DOHH2 (cell line): ENCODE results near the gene EEA1.

ENCODE experiments used
- H3F3A ChIP-seq: fragments of 200-600 bp; sonication (generic), shearing (Covaris generic); 2 replicates; pipeline ENCODE4 v1.6.0; 2016; ENCODE audit warnings: antibody characterized with exemption, mild to moderate bottlenecking; ENCODE audit not compliant: control insufficient read depth, insufficient read depth
- H3K27ac ChIP-seq: fragments of 200-600 bp; sonication (generic); 2 replicates; pipeline ENCODE4 v1.5.1; 2014; ENCODE audit warnings: low read depth, mild to moderate bottlenecking, low read length, moderate library complexity
- H3K27me3 ChIP-seq: fragments of 200-600 bp; sonication (generic); 2 replicates; pipeline ENCODE4 v1.6.1; 2014; ENCODE audit warnings: mild to moderate bottlenecking, low read length, mixed read lengths; ENCODE audit not compliant: control insufficient read depth
- H3K36me3 ChIP-seq: fragments of 200-600 bp; sonication (generic); 2 replicates; pipeline ENCODE4 v1.6.1; 2014; ENCODE audit warnings: mild to moderate bottlenecking, low read length, moderate library complexity, mixed read lengths; ENCODE audit not compliant: control insufficient read depth
- H3K4me1 ChIP-seq: fragments of 200-600 bp; sonication (generic); 2 replicates; pipeline ENCODE4 v1.6.1; 2014; ENCODE audit warnings: mild to moderate bottlenecking, low read length, mixed read lengths; ENCODE audit not compliant: control insufficient read depth
- H3K4me2 ChIP-seq: fragments of 200-600 bp; sonication (generic); 2 replicates; pipeline ENCODE4 v1.6.0; 2014; ENCODE audit warnings: mild to moderate bottlenecking, low read length, moderate library complexity
- H3K4me3 ChIP-seq: fragments of 200-600 bp; sonication (generic); 2 replicates; pipeline ENCODE4 v1.5.1; 2014; ENCODE audit warnings: mild to moderate bottlenecking, low read length, mixed read lengths
- H3K79me2 ChIP-seq: fragments of 200-600 bp; sonication (generic); 2 replicates; pipeline ENCODE4 v1.6.1; 2014; ENCODE audit warnings: mild to moderate bottlenecking, low read length, mixed read lengths; ENCODE audit not compliant: control insufficient read depth
- H3K9me2 ChIP-seq: fragments of 200-600 bp; sonication (generic); replicated peaks from 2 replicates; pipeline ENCODE4 v1.6.1; 2014; ENCODE audit warnings: mild to moderate bottlenecking, low read length, mixed read lengths; ENCODE audit not compliant: control insufficient read depth
- H3K9me3 ChIP-seq: fragments of 200-600 bp; sonication (generic); 2 replicates; pipeline ENCODE4 v1.6.1; 2014; ENCODE audit warnings: antibody characterized with exemption, low read length, mixed read lengths; ENCODE audit not compliant: control insufficient read depth, insufficient read depth
- H4K20me1 ChIP-seq: fragments of 200-600 bp; sonication (generic); 2 replicates; pipeline ENCODE4 v1.6.0; 2014; ENCODE audit warnings: low read depth, mild to moderate bottlenecking, antibody characterized with exemption, low read length, moderate library complexity; ENCODE audit not compliant: control insufficient read depth, insufficient read depth
- CTCF ChIP-seq: fragments of 200-600 bp; sonication (generic); IDR thresholded peaks from one replicate; pipeline ENCODE4 v1.5.1; 2014; ENCODE audit warnings: antibody characterized with exemption, mild to moderate bottlenecking, low read depth, low read length; ENCODE audit not compliant: poor library complexity, severe bottlenecking
- EZH2phosphoT487 ChIP-seq: fragments of 200-600 bp; sonication (generic); IDR thresholded peaks from 2 replicates; pipeline ENCODE4 v1.6.1; 2017; ENCODE audit warnings: borderline replicate concordance, mild to moderate bottlenecking, antibody characterized with exemption, low read length, moderate library complexity, mixed read lengths

EEA1 gene

GRCh38 chr12:92908108-92908507, 21.0 kb downstream of the EEA1 start:
- H3K4me3 ChIP-seq: no peak overlapping the region
- 0 out of 2 replicates have a peak, but pooled peaks cover 6% of the 10 kb centered on the region for H3F3A ChIP-seq
- no peaks in the 10 kb centered on the region for H3K9me3 ChIP-seq
- no peak overlapping the region for H3K27ac ChIP-seq
- H4K20me1 ChIP-seq: no peaks in the 10 kb centered on the region
- H3K4me1 ChIP-seq: peaks cover 3% of the 10 kb centered on the region; the same call in 1 of the 2 replicates
- no peak for TF ChIP-seq EZH2phosphoT487
- TF ChIP-seq CTCF: no peak
- 0 out of 2 replicates have a peak, but pooled peaks cover 3% of the 10 kb centered on the region for H3K36me3 ChIP-seq
- no peak overlapping the region for H3K4me2 ChIP-seq
- no peaks in the 10 kb centered on the region for H3K27me3 ChIP-seq
- H3K9me2 ChIP-seq: no peaks in the 10 kb centered on the region
- H3K79me2 ChIP-seq: peaks cover 95% of the 10 kb centered on the region

GRCh38 chr12:92905811-92906554, 23.1 kb downstream of the EEA1 start:
- Histone ChIP-seq H3K27me3 (no peaks in the 10 kb centered on the region), H3K79me2 (peaks cover 93% of the 10 kb centered on the region), H3F3A (no peaks in the 10 kb centered on the region), H4K20me1 (no peaks in the 10 kb centered on the region), H3K27ac (no peak overlapping the region), H3K9me2 (no peaks in the 10 kb centered on the region), H3K36me3 (0 out of 2 replicates have a peak, but pooled peaks cover 1% of the 10 kb centered on the region), H3K9me3 (no peaks in the 10 kb centered on the region), H3K4me3 (no peak overlapping the region), H3K4me2 (no peak overlapping the region), H3K4me1 (peaks cover 3% of the 10 kb centered on the region; the same call in 1 of the 2 replicates)
- TF ChIP-seq EZH2phosphoT487 (no peak), CTCF (no peak)

- H3K27ac ChIP-seq: no peak overlapping the region
- no peaks in the 10 kb centered on the region for H3K9me2 ChIP-seq
- H3K27me3 ChIP-seq: no peaks in the 10 kb centered on the region
- TF ChIP-seq CTCF (no peak), EZH2phosphoT487 (no peak)
- peaks cover 92% of the 10 kb centered on the region for H3K79me2 ChIP-seq
- no peak overlapping the region for H3K4me3 ChIP-seq
- H3K4me1 ChIP-seq: peaks cover 3% of the 10 kb centered on the region; the same call in 1 of the 2 replicates
- no peaks in the 10 kb centered on the region for H4K20me1 ChIP-seq
- no peaks in the 10 kb centered on the region for H3K36me3 ChIP-seq
- H3K9me3 ChIP-seq: no peaks in the 10 kb centered on the region
- no peak overlapping the region for H3K4me2 ChIP-seq
- no peaks in the 10 kb centered on the region for H3F3A ChIP-seq
Measured at GRCh38 chr12:92905258-92905810, 23.8 kb downstream of the EEA1 start.
